ENCODE data around the gene REPS2.

REPS2 gene

DNA sequence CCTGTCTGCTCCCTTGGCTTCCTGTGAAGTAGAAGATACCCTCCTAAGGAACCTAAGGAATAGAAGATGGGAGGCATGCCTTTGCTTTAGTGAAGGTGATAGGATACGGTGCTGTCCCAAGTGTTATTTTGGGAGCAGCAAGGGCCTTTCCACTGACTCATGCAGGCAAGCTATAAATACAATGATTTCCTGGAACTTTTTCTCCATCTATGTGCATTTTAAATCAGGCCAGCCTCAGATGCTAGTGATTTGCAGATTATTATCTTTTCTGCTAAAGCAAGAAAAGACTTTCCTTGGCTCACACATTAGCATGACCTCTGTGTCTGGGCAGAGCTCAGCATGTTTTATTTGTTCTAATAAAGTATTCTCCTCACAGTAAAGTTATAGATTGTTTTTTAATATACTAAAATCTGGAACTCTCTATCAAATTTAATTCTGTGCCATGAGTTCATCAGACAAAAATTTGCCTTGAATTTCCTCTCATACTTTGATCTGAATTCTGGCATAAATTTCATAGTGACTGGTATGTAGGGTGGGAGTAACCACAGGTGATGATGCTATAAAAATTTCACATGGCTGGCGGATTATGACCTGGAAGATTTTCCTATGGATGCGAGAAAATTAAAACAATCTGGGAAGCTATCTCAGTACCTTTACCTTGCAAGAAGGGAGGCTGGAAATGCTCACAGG lies 131.7 kb downstream of the REPS2 start:
- no peak for DNase-seq

- no peak for DNase-seq
These were observed 135.1 kb downstream of the REPS2 start for GRCh38 chrX:17081511-17081910.

GRCh38 chrX:17081968-17082367 lies 135.5 kb downstream of the REPS2 start:
- no peak for DNase-seq

GRCh38 chrX:17082831-17083230 lies 136.4 kb downstream of the REPS2 start:
- no peak for DNase-seq

DNA sequence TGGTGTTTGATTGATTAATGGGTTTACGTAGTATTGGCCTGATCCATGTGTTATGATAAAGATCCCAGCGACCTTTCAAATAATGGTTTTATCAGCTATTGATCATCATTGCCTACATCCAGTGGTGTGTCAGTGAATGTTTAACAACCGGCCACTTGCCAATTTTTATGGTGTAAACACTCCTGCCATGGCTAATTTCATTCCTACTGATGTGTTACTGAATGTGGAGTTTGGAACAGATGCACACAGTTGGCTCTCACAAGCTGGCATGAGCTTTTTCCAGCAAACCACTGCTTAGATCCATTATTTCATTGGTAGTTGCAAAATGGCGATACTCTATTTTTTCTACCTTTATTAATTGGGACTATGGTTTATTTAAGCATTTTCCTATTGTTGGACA lies 139.9 kb downstream of the REPS2 start:
- DNase-seq: no peak

GRCh38 chrX:17095161-17095560 lies 148.7 kb downstream of the REPS2 start:
- no peak for DNase-seq

DNA sequence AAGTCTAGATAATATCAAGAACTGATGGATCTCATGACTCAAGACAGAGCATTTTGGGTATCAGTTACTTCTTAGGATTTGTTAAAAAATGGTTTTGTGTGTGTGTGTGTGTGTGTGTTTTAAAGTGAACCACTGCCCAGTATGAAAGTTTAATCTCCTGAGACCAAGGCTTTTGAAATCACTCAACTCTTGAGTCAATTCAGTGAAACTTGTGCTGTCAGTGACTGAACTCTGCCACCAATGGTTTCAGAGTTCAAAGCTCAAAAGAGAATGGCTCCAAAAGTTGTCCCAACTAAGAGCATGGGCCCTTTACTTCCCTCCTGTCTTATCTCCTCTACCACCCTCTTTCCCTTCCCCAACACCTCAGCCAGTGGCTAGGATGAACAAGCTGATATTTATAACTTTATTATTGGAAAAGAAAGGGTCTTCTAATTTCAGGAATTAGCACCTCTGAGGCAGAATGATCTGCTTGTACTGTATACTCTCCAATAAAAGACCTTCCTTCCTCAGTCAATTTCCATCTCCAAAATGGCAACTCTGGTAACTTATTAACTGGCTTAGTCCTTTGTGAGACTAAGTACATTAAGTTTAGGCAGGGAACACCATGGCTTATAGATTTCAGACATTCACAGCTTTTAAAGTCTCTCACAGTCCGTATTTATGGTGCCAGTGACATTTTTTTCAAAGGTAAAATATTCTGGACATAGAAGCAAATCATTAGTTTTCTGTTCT lies 152.2 kb downstream of the REPS2 start:
- no peak for DNase-seq

GRCh38 chrX:17104433-17104832 lies 158.0 kb downstream of the REPS2 start:
- DNase-seq: no peak

- DNase-seq: no peak
These were observed 174.4 kb downstream of the REPS2 start for GRCh38 chrX:17120816-17121215.

DNA sequence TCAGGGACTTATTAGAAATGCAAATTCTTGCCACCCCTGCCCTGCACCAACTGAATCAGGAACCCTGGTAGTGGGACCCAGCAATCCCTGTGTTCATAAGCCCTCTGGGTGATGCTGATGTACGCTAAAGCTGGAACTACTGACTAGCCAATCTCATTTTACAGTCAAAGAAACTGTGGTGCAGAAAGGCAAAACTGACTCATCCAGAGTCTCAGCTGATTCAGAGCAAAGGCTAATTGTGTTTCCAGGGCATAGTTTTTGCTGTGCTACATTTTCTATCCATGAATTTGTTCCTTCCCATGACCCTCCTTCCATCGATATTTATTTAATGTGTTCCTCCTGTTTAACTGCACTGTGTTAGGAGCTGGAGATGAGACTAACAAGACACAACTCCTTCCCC lies 207.5 kb downstream of the REPS2 start:
- DNase-seq: no peak

DNA sequence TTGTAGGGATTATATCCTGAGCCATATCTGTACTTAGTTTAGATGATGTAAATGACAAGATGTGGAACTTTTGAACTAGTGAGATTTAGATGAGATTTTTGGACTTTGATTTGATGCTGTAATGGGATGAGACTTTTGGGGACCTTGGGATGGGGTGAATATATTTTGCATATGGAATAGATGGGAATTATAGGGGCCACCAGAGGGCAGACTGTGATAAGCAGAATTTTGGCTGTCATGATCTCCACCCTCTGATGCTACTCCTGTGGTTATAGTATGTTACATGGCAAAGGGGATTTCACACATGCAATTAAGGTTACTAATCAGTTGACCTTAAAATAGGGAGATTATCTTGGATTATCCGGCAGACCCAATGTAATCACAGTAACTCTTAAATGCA lies 214.5 kb downstream of the REPS2 start:
- no peak for DNase-seq

DNA sequence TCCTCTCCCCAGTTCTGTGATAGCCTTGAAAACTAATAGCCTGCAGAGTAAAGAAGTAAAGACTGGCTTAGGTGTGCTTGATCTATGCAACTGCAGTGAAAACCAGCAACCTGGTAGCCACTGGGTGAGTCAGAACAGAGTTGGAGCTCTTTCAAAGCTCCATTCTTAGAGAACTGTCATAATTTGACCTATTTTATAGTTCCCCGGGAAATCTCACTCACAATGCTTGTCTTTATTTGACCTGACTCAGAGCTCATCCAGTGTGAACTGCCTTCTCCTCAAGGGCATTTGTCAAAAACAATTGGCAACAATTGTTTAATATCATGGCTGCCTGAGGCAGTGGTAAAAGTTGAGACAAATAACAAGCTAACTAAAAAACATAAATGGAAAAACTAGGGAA lies 215.5 kb downstream of the REPS2 start:
- DNase-seq: no peak

GRCh38 chrX:17164079-17164478 lies 217.6 kb downstream of the REPS2 start:
- DNase-seq: no peak

DNA sequence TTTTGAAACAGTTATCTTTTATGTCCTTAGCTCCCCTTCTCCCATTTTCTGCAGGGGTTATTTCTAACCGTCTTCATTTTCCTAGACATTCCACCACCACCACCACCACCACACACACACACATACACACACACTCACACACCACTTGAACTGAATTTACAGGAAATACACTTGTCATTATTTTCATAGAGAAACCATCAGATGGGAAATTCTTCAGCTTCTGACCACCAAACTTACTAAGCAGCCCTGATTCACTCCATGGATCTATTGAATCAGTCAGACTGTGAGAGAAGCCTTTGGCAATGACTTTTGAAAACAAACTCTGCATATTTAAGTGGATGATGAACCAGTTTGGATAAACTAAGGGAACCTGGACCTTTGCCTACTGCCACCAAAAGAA lies 218.5 kb downstream of the REPS2 start:
- no peak for DNase-seq

GRCh38 chrX:17167915-17168314 lies 221.5 kb downstream of the REPS2 start:
- no peak for DNase-seq

GRCh38 chrX:17170973-17171372 lies 224.5 kb downstream of the REPS2 start:
- DNase-seq: no peak

GRCh38 chrX:17174671-17175070 lies 228.2 kb downstream of the REPS2 start:
- peak in 52 of 56 donors; percentile 2 to 78 (median 34) for DNase-seq

- no peak for DNase-seq
These were observed 235.9 kb downstream of the REPS2 start for GRCh38 chrX:17182317-17182716.

DNA sequence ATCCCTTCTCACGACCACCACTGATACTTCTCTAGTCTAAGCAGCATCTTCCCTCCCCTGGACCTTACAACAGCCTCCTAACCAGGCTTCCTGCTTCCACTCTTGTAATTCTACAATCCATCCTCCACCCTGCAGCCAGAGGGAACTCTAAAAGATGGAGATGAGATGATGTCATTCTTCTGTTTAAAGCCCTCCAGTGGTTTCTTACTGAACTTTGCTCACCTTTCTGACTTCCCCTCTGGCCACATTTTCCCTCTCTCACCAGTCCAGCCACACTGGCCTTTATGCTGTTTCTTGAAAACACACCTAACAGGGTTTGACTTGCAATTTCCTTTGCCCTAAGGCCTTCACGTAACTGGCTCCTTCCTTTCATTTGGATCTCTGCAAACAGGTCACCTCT lies 237.1 kb downstream of the REPS2 start:
- DNase-seq: no peak

DNA sequence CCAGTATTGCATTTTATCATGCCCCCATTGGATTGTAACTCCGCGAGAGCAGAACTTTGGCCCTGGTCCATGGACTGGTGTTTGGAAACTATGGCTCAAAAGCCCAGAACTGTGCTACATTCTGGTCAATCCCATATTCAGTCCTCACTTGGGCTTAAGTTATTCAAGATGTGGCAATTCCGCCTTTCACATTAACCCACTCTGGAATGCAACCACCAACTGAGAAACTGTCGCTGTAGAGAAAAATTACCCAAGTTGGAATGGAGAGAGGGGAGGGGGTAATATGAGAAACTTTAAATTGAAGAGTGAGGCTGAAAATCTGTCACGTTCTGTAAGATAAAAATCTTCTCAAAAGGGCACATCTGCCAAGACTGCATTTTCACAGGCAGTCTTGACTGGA lies 239.0 kb downstream of the REPS2 start:
- DNase-seq: no peak

GRCh38 chrX:17187136-17187756 lies 240.8 kb downstream of the REPS2 start:
- DNase-seq: peak in 8 of 56 donors; percentile 0 to 44 (median 2)

DNA sequence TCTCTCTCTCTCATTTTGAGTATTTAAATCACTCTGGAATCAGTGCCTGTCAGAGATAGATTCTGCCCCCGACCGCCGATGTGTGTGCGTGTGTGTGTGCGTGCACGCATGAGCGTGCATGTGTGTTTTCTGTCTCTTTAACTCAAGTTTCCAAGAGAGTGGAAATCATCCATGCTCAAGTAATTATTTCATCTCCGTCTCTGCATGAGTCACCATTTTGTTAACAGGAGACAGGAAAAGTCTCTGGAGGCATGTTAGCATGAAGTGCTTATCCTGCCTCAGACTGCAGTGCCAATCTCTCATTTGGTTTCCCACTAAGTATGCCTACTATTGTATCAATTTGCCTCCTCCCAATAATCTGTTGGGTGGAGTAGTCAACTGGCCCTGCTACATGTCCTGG lies 245.6 kb downstream of the REPS2 start:
- no peak for DNase-seq

Data from amygdala (tissue), 56 donors.